HG03103 (cell line): ENCODE measurements around the gene DACT1.

Experiments
- ATAC-seq: cut with Tn5 transposase; IDR thresholded peaks from one replicate; pipeline ENCODE4 v1.9.1; 2021; ENCODE audit warnings: low read depth; ENCODE audit not compliant: unreplicated experiment

Gene DACT1

GRCh38 chr14:58665773-58666500 is 28.2 kb downstream of the DACT1 start:
- ATAC-seq = no peak

- ATAC-seq = no peak
These were observed 29.0 kb downstream of the DACT1 start for GRCh38 chr14:58666737-58667136.

GRCh38 chr14:58667900-58668299 is 30.1 kb downstream of the DACT1 start:
- ATAC-seq = no peak

DNA sequence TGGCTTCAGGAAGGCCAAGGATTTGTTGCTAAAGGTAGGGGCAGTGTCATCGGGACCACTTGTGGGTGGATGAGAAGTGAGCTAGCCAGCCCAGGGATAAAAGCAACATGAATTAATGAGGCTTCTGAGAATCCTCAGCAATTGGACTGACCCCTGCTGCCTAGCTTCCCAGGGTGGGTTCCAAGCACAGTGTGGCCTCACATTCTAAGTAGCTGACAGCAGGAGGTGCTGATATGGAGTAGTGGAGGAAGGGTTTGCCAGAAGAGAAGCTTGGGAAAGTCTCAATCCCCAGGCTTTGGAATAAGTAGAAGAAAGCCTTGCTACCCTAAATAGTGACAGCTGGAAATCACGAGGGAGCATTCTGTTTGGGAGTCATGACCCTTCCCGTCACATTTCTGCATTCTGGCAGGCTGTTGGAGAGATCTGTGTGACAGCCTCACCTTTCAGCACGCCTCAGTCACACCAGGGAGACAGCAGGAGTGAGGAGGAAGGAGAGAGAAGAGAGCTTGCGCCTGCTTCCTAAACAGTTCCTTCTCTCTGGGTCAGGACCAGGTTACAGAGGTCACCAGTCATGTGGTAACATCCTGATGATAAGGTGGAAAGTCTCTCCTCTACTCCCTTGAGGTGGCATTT is 31.2 kb downstream of the DACT1 start:
- no peak for ATAC-seq

DNA sequence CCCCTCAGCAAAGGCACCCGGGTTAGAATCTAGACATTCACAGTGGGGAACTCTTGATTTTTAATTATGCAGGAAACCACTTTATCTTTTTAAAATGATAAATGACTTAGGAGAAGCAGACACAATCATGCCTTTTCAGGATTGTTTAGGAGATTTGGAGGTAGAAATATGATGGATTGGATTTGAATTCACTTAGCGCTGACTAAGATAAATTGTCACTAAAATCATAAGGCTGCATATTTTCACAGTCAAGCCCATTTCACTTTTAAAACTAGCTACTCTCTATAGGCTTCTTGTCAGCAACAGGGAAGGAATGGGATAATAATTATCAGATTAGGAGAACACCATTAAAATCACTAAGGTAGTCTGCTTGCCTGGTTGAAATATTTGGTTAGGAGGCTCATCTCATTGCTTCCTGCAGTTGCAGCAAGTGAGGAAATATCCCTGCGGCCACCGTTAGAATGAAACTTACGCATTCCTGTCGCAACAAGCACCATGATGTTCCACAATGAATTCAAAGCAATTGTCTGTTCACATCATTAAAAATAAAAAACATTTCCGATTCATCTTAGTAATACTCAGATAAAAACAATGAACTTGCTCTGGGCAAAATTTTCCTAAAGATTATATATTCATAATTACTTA is 31.9 kb downstream of the DACT1 start:
- no peak for ATAC-seq

- no peak for ATAC-seq
These were observed 33.3 kb downstream of the DACT1 start for GRCh38 chr14:58671024-58671423.

DNA sequence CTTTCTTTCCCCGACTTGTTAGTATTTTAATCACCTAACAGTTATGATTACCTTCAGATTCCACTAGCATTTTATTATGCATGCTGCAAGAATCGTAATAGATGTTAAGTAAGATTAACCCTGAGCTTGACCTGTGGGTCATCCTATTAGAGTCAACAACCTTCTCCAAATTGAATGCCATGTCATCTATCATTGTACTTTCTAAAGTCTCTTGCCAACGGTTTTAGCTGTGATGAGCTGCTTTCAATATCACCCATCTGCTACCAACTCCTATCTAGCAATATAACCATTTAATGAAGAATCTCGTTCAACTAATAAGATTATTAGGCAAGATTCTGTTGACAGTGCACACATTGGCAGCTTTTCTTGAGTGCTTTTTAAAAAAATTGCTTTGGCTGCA is 33.7 kb downstream of the DACT1 start:
- ATAC-seq = no peak

DNA sequence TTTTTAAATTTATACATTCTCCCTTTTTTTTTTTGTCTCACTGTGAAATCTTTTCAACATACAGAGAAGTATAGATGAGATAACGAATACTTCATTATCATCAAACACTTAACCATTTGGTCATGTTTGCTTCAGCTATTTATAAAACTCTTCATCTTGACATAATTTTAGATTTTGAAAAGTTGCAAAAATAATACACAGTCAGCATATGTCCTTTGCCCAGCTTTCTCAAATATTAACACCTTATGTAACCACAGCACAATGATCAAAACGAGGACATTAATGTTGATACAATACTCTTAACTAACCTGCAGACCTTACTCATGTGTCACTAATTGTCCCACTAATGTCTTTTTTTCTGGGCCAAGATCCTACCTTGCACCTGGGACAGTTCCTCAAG is 36.0 kb downstream of the DACT1 start:
- no peak for ATAC-seq

DNA sequence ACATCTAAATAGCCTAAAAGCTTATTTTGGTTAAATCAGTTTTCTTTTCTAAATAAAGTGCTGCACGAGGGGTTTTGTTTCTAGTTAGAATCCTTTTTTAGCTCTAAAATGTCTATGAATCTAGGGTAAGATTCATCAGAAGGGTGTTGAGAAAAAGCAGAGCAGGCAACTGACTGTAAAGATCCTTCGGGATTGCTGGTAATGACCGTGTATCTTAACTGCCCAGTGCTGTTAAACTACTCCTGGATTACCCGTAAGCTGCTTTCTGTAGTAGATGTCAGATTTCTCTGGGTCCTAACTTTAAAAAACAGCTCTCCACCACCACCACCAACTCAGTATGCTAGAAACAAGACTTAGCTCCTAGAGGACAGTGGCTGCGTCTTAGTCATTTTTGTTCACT is 39.2 kb downstream of the DACT1 start:
- no peak for ATAC-seq

GRCh38 chr14:58677517-58677916 is 39.8 kb downstream of the DACT1 start:
- no peak for ATAC-seq

GRCh38 chr14:58677996-58678395 is 40.2 kb downstream of the DACT1 start:
- ATAC-seq = no peak

DNA sequence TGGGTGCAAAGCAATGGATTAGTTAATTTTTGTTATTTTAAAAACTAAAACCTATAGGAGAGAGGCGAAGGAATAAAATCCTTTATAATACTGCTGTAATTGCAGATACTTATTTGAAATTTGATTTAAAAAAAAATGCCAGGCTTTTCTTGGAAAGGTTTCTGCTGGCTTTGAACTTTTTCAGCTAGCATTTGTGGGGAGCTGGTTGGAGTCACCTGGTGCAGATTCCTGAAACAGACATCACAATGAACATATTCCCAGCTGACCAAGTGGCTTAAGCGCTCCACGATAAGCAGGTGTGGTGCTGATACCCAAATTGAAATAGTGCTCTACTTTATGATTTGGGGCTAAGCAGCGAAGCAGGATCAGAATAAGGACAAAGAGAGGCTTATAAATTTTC is 42.9 kb downstream of the DACT1 start:
- no peak for ATAC-seq

DNA sequence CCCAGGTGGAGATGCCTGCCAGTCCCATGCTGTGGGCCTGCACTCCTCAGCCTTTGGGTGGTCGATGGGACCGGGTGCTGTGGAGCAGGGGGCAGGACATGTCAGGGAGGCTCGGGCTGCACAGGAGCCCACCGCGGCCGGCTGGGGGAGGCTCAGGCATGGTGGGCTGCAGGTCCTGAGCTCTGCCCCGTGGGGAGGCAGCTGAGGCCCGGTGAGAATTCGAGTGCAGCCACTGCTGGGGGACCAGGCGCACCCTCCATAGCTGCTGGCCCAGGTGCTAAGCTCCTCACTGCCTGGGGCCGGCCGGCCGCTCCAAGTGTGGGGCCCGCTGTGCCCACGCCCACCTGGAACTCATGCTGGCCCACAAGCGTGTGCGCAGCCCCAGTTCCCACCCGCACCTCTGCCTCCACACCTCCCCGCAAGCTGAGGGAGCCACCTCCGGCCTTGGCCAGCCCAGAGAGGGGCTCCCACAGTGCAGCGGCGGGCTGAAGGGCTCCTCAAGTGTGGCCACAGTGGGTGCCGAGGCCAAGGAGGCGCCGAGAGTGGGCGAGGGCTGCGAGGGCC is 49.6 kb downstream of the DACT1 start:
- no peak for ATAC-seq

GRCh38 chr14:58690801-58691516 is 53.2 kb downstream of the DACT1 start:
- ATAC-seq = no peak

DNA sequence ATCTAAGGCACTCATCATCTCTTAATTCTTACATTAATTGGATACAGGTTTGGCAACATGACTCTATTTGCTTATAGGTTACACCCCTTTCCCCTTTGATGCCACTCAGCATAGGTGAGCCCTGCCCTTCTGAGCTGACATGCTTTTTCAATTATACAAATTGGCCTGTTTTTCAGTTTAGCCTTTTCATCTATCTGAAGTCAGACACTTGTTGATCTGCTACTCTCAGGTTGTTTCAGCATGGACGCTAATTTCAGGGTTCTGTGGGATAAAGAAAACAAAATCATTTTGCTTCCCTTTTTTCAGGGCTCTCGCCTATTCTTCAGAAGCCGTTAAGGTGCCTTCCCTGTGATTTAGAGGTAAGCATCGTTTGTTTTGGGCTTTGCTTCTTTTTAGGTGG is 55.3 kb downstream of the DACT1 start:
- no peak for ATAC-seq

DNA sequence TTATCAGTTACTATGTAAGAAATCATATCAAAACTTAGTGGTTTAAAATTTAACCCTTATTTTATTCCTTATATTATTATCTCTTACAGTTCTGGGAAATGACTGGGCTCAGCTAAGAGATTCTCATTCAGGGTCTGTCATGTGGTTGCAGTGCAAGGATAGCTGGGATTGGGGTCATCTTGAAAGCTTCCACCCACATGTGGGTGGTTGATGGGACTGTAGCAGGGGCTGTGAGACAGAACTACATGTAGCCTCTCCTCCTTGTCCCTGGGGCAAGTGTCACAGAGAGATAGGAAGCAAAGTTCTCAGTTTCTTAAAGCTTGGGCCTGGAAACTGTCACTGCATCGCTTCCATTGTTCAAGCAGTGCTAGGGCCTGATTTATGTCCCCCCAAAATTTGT is 57.8 kb downstream of the DACT1 start:
- no peak for ATAC-seq

GRCh38 chr14:58697266-58697929 is 59.6 kb downstream of the DACT1 start:
- no peak for ATAC-seq
